ENCODE data around the gene ADCY10. TPM values are rescaled to one million over a fixed set of nuclear protein-coding genes. Genes with fewer than 3 reads are reported as not detected.
"Not testable (repeated sequence)": the region's sequence is repeated elsewhere in the genome, so short reads cannot be mapped to it uniquely, and the experiment has no call there.

Gene ADCY10
- total RNA-seq, 6 donors from 2014 or later = 0.11 to 0.49 (median 0.18) TPM; not detected in 2

GRCh38 chr1:167934426-167935215 is 20.7 kb upstream of the ADCY10 start:
- no peak for DNase-seq
- Histone ChIP-seq H3K27ac (peak overlapping the region; percentile 93 to 99 (median 97)), H3K4me1 (peaks cover 15 to 40% (median 30%) of the 10 kb centered on the region in 4 donors), H3K36me3 (no peaks in the 10 kb centered on the region), H3K4me3 (peak overlapping the region; percentile 75 to 94 (median 82)), H3K9me3 (no peaks in the 10 kb centered on the region), H3K27me3 (no peaks in the 10 kb centered on the region)
- TF ChIP-seq POLR2A (IDR thresholded peaks at IDR 0.05) (no peak), POLR2AphosphoS5 (IDR thresholded peaks at IDR 0.05) (no peak), EP300 (IDR thresholded peaks at IDR 0.05) (no peak)
- TF ChIP-seq, protein P1, sequence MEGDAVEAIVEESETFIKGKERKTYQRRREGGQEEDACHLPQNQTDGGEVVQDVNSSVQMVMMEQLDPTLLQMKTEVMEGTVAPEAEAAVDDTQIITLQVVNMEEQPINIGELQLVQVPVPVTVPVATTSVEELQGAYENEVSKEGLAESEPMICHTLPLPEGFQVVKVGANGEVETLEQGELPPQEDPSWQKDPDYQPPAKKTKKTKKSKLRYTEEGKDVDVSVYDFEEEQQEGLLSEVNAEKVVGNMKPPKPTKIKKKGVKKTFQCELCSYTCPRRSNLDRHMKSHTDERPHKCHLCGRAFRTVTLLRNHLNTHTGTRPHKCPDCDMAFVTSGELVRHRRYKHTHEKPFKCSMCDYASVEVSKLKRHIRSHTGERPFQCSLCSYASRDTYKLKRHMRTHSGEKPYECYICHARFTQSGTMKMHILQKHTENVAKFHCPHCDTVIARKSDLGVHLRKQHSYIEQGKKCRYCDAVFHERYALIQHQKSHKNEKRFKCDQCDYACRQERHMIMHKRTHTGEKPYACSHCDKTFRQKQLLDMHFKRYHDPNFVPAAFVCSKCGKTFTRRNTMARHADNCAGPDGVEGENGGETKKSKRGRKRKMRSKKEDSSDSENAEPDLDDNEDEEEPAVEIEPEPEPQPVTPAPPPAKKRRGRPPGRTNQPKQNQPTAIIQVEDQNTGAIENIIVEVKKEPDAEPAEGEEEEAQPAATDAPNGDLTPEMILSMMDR (IDR thresholded peaks at IDR 0.05) = no peak
- no peak for ATAC-seq (ENCODE audit: low FRiP score in 2 of 2)
- 15 to 19% methylated on average over 4 of the region's 4 CpGs for WGBS, 2 donors

- no peak for DNase-seq
Measured at GRCh38 chr1:167933788-167934187, 19.9 kb upstream of the ADCY10 start.

GRCh38 chr1:167929725-167930124 is 15.8 kb upstream of the ADCY10 start:
- Histone ChIP-seq H3K36me3 (no peaks in the 10 kb centered on the region), H3K4me1 (peaks cover 13 to 27% (median 18%) of the 10 kb centered on the region in 4 donors), H3K9me3 (no peaks in the 10 kb centered on the region), H3K27ac (no peak overlapping the region), H3K4me3 (no peak overlapping the region), H3K27me3 (no peaks in the 10 kb centered on the region)
- no peak for TF ChIP-seq POLR2A (IDR thresholded peaks at IDR 0.05)
- no peak for TF ChIP-seq POLR2AphosphoS5 (IDR thresholded peaks at IDR 0.05)
- TF ChIP-seq, protein P1 (IDR thresholded peaks at IDR 0.05) = no peak
- TF ChIP-seq EP300 (IDR thresholded peaks at IDR 0.05) = no peak
- no peak for DNase-seq
- no peak for ATAC-seq (ENCODE audit: low FRiP score in 2 of 2)
- 80 to 81% methylated on average over 1 of the region's 1 CpG for WGBS, 2 donors

More at GRCh38 chr1:167933788-167934187, 19.9 kb upstream of the ADCY10 start:
- ATAC-seq (ENCODE audit: low FRiP score in 2 of 2) = no peak
- no peaks in the 10 kb centered on the region for H3K36me3 ChIP-seq
- H3K27ac ChIP-seq = peak overlapping the region in 1 of 4 donors; percentile 97
- peaks cover 15 to 38% (median 28%) of the 10 kb centered on the region in 4 donors for H3K4me1 ChIP-seq
- no peaks in the 10 kb centered on the region for H3K27me3 ChIP-seq
- 72 to 75% methylated on average over 4 of the region's 4 CpGs for WGBS, 2 donors
- no peak for TF ChIP-seq POLR2A (IDR thresholded peaks at IDR 0.05)
- no peak for TF ChIP-seq EP300 (IDR thresholded peaks at IDR 0.05)
- TF ChIP-seq POLR2AphosphoS5 (IDR thresholded peaks at IDR 0.05) = no peak
- TF ChIP-seq, protein P1 (IDR thresholded peaks at IDR 0.05) = no peak
- H3K9me3 ChIP-seq = no peaks in the 10 kb centered on the region
- H3K4me3 ChIP-seq = peak overlapping the region in 1 of 4 donors; percentile 75

DNA sequence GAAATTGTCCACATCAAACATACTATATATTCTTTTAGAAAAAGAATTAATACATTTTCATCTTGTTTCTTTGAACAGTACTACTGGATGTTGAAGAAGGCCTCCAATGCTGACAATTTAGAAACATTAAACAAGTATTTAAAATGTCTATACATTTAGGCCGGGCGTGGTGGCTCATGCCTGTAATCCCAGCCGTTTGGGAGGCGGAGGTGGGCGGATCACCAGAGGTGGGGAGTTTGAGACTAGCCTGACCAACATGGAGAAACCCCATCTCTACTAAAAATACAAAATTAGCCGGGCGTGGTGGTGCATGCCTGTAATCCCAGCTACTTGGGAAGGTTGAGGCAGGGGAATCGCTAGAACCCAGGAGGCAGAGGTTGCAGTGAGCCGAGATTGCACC is 15.0 kb upstream of the ADCY10 start:
- not testable (repeated sequence) for H3K4me3 ChIP-seq; H3K36me3 ChIP-seq; ATAC-seq (ENCODE audit: low FRiP score in 2 of 2); DNase-seq; H3K27ac ChIP-seq; H3K27me3 ChIP-seq; H3K9me3 ChIP-seq
- WGBS, 2 donors = 94% methylated on average over 9 of the region's 9 CpGs
- peaks cover 5 to 19% (median 10%) of the 10 kb centered on the region in 4 donors for H3K4me1 ChIP-seq

GRCh38 chr1:167928457-167928852 is 14.5 kb upstream of the ADCY10 start:
- ATAC-seq (ENCODE audit: low FRiP score in 2 of 2) (no peak), DNase-seq (no peak)
- Histone ChIP-seq H3K4me1 (peaks cover under 1 to 14% (median 6%) of the 10 kb centered on the region in 4 donors), H3K27me3 (no peaks in the 10 kb centered on the region), H3K36me3 (no peaks in the 10 kb centered on the region), H3K9me3 (no peaks in the 10 kb centered on the region), H3K4me3 (no peak overlapping the region), H3K27ac (no peak overlapping the region)
- WGBS, 2 donors = 91 to 92% methylated on average over 2 of the region's 2 CpGs
- TF ChIP-seq POLR2AphosphoS5 (IDR thresholded peaks at IDR 0.05) (no peak), POLR2A (IDR thresholded peaks at IDR 0.05) (no peak), EP300 (IDR thresholded peaks at IDR 0.05) (no peak)
- TF ChIP-seq, protein P1 (IDR thresholded peaks at IDR 0.05) = no peak
